NCI-H446 (cell line): ENCODE data around the gene GNG3.
"Not testable (repeated sequence)": the region's sequence is repeated elsewhere in the genome, so short reads cannot be mapped to it uniquely, and the experiment has no call there.

Experiments used
- DNase-seq, 2 experiments: peaks; one replicate each; lab custom pipeline; 2025; lab: John Stamatoyannopoulos, UW

The GNG3 gene

DNA sequence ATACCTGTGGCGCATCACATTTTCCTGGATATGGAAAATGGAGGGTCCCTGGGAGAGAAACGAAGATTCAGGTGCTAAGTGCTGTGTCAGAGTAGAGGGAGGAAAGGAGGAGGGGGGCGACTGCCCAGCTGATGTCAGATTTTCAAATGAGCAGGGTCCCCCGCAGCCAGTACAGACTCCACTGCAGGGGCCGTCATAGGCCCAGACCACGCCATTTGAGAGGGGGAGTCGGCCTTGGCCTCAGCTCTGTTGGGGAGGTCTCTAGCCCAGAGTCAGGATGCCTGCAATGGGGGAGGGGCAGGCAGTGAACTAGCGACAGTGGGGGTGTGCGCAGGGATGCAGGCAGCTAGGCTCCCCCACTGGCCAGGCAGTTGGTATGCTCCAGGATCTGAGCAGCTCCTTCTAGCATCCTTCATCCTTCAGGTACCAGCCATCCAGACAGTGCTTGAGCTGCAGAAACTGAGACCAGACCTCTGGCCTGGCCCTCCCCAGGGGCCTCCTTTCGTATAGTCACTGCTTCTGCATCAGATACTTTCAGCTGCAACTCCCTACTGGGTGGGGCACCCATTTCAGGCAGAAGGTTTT, at the start of gene GNG3, which contains the start of gene BSCL2:
TSS of gene GNG3 (plus strand) at position 400 of the 585 bp plus-strand sequence. CDS start 620 bp downstream, outside the sequence.
TSS of gene BSCL2 (minus strand) at position 148 of the 585 bp plus-strand sequence. CDS start 229 bp downstream, outside the sequence.
- no peak for DNase-seq

DNA sequence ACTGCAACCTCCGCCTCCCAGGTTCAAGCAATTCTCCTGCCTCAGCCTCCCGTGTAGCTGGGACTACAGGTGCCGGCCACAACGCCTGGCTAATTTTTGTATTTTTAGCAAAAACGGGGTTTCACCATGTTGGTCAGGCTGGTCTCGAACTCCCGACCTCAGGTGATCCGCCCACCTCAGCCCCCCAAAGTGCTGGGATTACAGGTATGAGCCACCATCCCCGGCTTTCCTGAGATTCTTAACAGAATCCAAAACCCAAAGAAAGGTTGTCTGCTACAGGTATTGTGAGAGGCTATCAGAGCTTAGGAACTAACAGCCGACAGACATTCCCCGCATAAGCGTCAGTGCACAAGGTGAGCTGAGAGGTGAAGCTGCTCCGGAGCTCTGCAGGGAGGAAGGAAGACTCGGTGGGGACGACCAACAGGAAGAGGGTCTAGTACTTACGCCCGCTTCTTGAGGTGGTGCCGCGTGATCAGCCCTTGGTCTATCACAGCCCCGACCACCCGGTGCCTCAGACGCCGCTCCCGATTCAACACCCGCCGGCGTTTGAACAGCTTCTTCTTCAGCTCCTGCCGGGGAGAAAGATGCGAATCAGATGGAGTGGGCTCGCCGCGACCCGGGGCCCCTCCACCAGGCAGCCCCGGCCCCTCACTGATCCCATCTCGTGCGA, 42.9 kb upstream of the GNG3 start:
- peak in 1 of 2 experiments; percentile 71 for DNase-seq

DNA sequence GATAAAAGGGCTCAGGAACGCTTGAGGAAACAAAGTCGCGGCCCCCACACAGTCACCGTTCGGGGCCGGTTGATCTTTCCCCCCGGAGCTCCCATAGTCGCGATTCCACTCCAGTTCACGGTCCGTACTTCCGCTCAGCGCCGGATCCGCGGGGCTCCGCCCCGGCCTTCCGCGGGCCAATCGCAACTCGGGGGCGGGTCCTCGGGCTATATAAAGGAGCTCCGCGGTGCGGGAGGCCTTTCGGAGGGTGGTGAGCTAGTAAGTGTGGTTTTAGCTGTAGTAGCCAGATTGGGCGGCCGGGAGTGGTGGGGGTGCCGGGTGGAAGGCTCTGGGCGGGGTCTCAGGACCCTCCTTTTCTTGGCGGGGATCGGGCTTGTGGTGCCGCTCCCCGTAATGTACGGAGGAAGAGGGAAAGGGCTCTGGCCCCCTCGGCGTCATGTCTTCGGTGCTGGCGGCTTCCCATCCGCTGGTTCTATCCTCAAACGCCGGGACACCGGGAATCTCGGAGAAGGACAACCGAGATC, 42.3 kb upstream of the GNG3 start, which contains the start of the genes C11orf98 and CSKMT:
TSS of gene C11orf98 (minus strand) at position 136 of the 524 bp plus-strand sequence. CDS start at position 95, 41 bp downstream.
TSS of gene CSKMT (plus strand) at position 238 of the 524 bp plus-strand sequence. CDS start 568 bp downstream, outside the sequence.
- DNase-seq, result peak; percentile 94 to 97

DNA sequence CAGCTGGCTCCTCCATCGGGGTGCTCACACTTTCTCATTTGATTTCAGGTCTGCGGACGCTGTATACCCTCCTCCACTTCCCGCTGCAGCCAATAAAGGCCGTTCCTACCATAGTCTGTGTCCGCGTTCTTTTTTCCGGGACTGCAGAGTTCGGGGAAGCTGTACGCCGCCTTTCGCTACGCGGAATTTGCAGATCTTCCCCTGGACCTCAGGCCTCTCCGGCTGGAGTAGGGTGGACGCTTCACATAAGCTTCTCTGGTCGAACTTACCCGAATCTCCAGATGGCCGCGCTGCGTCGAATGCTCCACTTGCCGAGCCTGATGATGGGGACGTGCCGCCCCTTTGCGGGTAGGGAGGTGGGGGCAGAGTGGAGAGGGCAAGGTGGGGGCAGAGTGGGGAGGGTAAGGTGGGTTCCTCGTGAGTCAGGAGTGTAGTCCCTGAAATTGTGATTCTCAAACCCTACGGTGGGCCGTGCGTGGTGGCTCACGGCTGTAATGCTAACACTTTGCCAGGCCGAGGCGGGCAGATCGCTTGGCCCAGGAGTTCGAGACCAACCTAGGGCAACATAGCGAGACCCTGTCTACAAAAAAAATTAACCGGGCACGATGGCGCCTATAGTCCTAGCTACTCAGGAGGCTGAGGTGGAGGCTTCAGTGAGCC, 41.7 kb upstream of the GNG3 start:
- peak in 1 of 2 experiments; percentile 55 for DNase-seq

DNA sequence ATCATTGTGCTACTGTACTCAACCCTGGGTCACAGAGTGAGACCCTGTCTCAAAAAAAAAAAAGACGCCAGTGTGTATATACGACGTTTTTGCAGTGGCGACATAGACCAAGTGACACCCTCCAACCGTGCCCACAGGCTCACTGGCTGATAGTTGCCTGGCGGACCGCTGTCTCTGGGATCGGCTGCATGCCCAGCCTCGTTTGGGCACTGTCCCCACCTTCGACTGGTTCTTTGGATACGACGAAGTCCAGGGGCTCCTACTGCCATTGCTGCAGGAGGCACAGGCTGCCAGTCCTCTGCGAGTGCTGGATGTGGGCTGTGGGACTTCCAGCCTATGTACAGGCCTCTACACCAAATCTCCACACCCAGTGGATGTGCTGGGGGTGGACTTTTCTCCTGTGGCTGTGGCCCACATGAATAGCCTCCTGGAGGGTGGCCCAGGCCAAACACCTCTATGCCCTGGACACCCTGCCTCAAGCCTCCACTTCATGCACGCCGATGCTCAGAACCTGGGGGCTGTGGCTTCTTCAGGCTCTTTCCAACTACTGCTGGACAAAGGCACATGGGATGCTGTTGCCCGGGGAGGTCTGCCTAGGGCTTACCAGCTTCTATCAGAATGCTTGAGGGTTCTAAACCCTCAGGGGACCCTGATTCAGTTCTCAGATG, 41.1 kb upstream of the GNG3 start:
- DNase-seq, result no peak

DNA sequence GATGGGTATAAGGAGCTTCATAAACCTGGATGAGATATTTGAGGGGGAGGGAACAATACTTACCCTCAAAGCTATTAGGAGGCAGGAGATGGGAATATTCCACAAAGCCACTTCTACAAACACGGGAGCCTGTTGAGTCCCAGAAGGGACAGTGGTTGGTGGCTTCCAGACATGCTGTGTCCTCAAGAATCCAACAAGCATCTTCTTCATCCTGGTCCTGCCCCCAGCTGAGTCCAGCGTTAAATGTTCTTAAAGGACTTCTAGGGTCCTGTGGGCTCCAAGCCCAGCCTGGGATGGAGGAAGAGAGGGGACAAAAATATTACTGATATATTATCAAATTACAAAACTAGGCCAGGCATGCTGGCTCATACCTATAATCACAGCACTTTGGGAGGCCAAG, 40.0 kb upstream of the GNG3 start:
- DNase-seq, result no peak

DNA sequence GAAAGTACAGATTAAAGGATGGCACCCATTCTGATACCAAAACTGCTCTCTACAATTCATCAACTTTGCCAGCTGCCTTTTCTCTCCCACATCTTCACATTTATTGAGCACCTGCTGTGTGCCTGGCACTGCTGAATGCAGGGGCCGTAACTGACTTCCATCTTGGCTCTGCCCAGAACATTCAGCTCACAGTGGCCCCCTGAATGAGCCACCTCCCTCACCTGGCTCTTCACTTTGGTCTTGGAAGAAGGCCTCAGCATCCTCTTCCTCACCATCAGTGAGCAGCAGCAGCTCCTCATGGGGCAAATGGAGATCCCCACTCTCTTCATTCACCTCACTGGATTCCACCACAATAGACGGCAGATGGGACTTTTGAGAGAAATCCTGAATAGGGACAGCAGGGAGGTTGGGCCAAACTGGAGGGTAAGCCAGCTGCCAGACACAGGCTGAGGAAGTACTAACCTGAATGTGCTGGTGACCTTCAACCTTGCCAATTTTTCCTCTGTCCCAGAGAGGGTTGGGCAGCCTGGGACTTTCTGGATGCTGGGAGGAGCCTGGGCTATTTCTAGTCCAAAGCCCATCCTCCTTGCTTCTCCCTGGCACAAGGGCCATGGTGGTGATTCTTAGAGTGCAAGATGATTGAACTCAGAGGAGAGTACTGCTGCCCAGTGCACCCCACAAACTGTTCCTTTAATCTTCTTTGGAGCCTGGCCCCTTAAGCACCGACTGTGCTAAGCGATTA, 37.9 kb upstream of the GNG3 start:
- peak in 1 of 2 experiments; percentile 66 for DNase-seq

DNA sequence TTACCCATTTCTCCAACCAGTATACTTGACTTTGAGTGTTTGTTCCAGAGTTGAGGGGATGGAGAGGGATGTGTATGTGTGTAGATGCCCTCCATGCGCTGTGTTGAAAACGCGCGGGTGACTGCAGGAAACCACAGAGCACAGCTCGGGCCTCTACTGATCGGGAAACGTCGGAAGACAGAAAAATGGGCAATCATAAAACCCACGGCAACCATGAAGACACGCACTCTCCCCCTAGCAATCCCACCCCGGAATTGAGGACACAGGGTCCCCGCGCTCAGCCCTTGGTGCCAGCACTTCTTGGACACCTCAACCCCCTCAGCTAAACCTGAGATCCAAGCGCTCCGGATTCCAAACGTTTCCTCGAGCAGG, 36.3 kb upstream of the GNG3 start:
- DNase-seq, result no peak

DNA sequence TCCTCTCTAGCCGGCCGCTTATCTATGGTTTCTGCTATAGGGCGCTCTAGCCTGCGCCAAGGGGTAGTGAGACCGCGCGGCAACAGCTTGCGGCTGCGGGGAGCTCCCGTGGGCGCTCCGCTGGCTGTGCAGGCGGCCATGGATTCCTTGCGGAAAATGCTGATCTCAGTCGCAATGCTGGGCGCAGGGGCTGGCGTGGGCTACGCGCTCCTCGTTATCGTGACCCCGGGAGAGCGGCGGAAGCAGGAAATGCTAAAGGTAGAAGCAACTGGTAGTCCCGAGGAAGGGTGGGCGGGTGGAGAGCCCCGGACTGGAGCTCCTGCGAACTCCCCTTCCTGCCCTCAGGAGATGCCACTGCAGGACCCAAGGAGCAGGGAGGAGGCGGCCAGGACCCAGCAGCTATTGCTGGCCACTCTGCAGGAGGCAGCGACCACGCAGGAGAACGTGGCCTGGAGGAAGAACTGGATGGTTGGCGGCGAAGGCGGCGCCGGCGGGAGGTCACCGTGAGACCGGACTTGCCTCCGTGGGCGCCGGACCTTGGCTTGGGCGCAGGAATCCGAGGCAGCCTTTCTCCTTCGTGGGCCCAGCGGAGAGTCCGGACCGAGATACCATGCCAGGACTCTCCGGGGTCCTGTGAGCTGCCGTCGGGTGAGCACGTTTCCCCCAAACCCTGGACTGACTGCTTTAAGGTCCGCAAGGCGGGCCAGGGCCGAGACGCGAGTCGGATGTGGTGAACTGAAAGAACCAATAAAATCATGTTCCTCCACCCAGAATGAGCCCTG, 35.7 kb upstream of the GNG3 start, which contains the start of the genes LBHD1 and UQCC3:
TSS of gene LBHD1 (minus strand) at position 660 of the 782 bp plus-strand sequence. CDS start 2,236 bp downstream, outside the sequence.
TSS of gene UQCC3 (plus strand) at position 66 of the 782 bp plus-strand sequence. CDS start at position 139, 73 bp downstream.
- DNase-seq, result peak; percentile 69 to 89

DNA sequence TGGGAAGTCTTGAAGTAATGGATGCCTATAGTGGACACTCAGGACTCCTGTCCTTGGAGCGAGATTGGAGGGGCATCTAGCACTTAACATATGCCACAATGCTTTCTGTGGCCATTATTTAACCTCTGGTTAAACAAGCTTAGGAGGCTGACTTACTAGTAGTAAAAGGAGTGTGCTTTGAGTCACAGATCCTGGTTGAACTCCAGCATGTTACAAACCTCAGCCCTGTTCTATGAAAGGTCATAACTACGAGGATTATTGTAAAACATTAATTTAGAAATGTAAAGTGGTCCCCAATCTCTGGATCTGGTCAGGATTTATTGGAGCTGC, 34.3 kb upstream of the GNG3 start:
- DNase-seq, result no peak

DNA sequence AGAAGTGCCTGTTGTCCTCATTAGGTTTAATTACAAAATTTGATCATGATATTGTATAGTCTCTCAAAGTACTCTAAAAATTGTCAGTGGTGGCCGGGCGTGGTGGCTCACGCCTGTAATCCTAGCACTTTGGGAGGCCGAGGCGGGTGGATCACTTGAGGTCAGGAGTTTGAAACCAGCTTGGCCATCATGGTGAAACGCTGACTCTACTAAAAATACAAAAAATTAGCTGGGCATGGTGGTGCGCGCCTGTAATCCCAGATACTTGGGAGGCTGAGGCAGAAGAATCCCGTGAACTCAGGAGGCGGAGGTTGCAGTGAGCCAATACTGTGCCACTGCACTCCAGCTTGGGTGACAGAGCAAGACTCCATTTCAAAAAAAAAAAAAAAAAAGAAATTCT, 32.1 kb upstream of the GNG3 start:
- DNase-seq, result not testable (repeated sequence)

DNA sequence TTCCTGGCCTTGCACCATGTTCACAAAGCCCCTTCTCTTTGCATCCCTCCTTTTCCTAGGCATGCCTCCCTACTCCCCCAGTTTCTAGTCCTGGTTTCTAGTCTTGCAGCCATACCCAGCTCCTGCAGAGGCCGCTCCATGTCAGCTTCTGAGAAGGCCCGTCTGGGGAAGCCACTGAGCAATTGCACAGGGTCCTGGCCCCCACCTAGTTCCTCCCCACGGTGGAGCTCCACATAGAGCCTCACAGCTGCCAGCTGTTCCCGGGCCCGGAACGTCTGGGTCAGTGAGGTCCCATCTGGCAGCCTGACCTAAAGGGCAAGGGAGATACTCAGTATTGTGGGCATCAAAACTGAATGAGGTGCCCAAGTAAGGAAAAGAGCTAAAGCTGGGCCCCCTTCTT, 30.8 kb upstream of the GNG3 start:
- no peak for DNase-seq

DNA sequence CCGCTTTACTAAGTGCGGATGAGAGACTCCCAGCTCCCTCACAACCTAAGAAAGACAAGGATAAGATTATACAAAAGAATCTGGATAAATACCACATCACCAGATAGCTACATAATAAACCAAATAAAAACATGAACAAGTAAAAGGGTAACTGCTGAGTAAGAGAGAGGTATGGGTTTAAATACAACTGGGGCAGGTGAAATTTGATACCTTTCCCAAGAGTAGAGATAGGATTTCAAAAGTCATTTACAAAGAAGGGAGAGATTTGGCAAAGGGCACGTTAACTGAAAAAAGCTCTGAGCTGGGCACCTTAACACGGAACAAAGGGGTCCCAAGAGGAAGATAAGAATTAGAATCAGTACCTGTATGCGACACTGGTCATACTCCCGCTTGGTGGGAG, 30.3 kb upstream of the GNG3 start:
- DNase-seq, result no peak

DNA sequence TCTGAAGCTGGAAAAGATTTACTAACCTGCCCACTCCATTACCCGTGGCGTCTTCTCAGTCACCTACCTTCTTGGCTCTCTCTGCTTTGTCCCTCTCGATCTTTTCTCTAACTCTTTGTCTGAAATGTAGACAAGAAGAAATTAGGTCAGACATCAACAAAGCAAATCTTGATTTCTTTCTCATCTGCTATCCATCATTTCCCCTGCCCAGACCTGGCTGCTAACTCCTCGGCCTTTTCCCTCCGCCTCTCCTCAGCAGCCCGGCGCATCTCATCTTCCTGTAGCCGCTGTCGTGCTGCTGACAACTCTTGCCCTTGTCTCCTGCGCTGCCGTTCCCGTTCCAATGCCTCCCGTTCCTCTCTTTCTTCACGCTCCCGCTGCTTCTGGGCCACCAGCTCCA, 29.8 kb upstream of the GNG3 start:
- DNase-seq, result no peak

DNA sequence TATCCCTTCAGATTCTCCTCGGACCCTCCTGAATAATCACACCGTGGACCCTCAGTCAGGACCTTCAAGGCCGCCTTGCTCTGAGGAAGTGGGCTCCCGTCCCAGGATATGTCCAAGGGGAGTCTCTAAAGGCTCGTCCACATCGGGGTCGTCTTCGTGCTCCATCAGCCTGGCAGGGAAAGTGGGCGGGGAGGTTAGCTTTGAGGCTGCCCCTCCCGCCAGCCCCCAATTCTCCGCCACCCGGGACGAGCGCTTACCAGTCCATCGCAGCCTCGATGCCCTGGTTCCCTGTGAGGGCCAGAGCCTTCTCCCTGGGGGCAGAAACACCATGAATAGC, 29.1 kb upstream of the GNG3 start:
- no peak for DNase-seq

DNA sequence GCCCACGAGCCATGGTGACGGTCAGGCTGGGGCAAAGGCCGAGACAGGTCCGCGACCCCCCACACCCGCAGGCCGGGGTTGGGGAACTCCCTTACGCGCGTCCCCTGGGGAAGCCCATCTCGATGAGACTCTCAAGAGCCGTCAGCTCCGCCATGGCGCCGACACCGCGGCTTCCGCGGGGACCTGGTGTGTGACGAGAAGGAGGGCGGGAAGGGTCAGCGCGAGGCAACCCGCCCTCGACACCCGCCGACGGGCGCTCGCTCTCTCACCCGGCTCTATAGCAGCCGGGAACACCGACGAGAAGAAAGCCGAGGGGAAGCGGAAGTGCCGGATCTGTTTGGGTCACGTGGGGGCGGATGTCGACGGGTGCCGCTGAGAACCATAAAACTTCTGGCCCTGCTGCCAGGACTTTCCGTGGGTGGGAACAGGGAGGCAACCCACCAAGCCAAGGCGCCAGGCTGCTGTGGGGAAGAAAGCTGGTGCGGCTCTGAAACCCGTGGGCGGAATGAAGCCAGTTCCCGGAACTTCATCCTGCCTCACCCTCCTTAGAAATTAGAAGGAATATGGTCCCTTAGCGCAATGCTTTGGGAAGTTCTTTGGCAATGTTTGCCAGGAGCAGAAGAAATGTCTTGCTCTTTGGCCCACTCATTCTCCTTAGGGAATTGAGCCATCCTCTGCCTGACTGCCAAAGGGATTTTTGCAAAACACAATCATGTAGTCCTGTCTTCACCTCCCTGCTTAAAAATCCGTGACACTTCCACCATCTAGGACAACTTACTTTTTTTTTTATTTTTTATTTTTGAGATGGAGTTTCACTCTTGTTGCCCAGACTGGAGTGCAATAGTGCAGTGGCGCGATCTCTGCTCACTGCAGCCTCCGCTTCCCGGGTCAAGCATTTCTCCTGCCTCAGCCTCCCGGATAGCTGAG, 28.4 kb upstream of the GNG3 start, which contains the start of gene UBXN1:
TSS of gene UBXN1 (minus strand) at position 304 of the 927 bp plus-strand sequence. CDS start at position 154, 150 bp downstream.
- DNase-seq, result peak; percentile 79 to 91

DNA sequence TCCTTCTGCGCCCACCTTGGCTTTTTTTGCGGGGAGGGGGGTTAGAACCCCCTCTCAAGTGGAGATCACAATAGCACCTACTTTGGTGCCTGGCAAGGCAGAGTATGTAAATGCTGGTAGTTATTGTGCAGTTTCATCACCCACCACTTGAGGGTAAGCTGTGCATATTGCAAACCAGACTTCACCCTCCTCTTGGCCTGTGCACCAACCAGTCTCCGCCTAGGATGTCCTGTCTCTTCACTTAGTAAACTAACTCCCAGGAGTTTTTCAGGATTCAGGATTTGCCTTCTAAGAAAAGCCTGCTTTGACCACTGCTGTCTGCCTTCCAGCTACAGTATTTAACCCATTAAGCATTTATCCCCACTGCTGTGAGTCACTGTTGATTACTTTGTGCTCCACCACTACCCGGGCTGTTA, 26.6 kb upstream of the GNG3 start:
- DNase-seq, result peak; percentile 43 to 77

DNA sequence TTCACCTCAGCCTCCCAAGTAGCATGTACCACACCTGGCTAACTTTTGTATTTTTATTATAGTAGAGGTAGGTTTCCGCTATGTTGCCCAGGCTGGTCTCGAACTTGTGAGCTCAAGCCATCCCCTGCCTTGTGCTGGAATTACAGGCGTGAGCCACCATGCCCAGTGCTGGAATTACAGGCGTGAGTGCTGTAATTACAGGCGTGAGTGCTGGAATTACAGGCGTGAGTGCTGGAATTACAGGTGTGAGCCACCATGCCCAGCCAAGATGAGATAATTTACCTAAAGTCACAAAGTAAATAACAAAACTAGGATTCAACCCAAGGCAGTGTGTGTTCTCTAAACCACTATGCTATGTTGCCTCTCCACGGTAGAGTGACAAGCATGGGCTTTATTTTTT, 25.0 kb upstream of the GNG3 start:
- DNase-seq, result no peak
